Mesenchymal stem cell (in vitro differentiated cells and primary cell): ENCODE results near the gene ADAD2.

Source experiments
- DNase-seq: peaks from one replicate; pipeline ENCODE4 v3.0.0-alpha.2; 2013
- H2AFZ ChIP-seq: one replicate; pipeline ENCODE4 v1.6.1; 2013; ENCODE audit warnings: low read depth, mild to moderate bottlenecking, control low read depth, inconsistent platforms, low read length, moderate library complexity
- H2AK5ac ChIP-seq: 2 replicates; pipeline ENCODE4 v1.6.1; 2013; ENCODE audit warnings: low read length, moderate library complexity, mild to moderate bottlenecking, inconsistent platforms; ENCODE audit not compliant: severe bottlenecking
- H2BK120ac ChIP-seq: one replicate; pipeline ENCODE4 v1.6.1; 2013; ENCODE audit warnings: low read depth, mild to moderate bottlenecking, inconsistent platforms, low read length, moderate library complexity
- H2BK12ac ChIP-seq, 2 experiments: one replicate each; pipeline ENCODE4 v1.6.1; 2013; ENCODE audit warnings: inconsistent platforms in 2 of 2, low read length in 2 of 2, mild to moderate bottlenecking in 2 of 2, moderate library complexity in 2 of 2, control low read depth in 1 of 2
- H2BK15ac ChIP-seq: one replicate; pipeline ENCODE4 v1.6.1; 2013; ENCODE audit warnings: mild to moderate bottlenecking, low read depth, inconsistent platforms; ENCODE audit not compliant: poor library complexity, severe bottlenecking
- H2BK5ac ChIP-seq: 2 replicates; pipeline ENCODE4 v1.6.1; 2013; ENCODE audit warnings: low read depth, mild to moderate bottlenecking, low read length, control low read depth, inconsistent platforms; ENCODE audit not compliant: poor library complexity, severe bottlenecking
- H3K14ac ChIP-seq, 2 experiments: one replicate each; pipeline ENCODE4 v1.6.1; 2013; ENCODE audit warnings: inconsistent platforms in 2 of 2, low read length in 2 of 2, control low read depth in 1 of 2, mild to moderate bottlenecking in 1 of 2, moderate library complexity in 1 of 2
- H3K18ac ChIP-seq, 2 experiments: one replicate each; pipeline ENCODE4 v1.6.1; 2013; ENCODE audit warnings: inconsistent platforms in 2 of 2, low read length in 2 of 2, control low read depth in 1 of 2, low read depth in 1 of 2, mild to moderate bottlenecking in 1 of 2
- H3K23ac ChIP-seq, 2 experiments: one replicate each; pipeline ENCODE4 v1.6.1; 2013; ENCODE audit warnings: inconsistent platforms in 2 of 2, low read length in 2 of 2, mild to moderate bottlenecking in 2 of 2, moderate library complexity in 2 of 2, control low read depth in 1 of 2
- H3K27ac ChIP-seq: 2 replicates; pipeline ENCODE4 v1.5.1; 2013; ENCODE audit warnings: mild to moderate bottlenecking, moderate library complexity, low read length, control low read depth, inconsistent platforms; ENCODE audit not compliant: poor library complexity, severe bottlenecking
- H3K27me3 ChIP-seq, 2 experiments: 2 replicates each; pipeline versions ENCODE4 v1.6.1 to v1.7.0; 2013; ENCODE audit warnings: low read length in 2 of 2, mild to moderate bottlenecking in 2 of 2, moderate library complexity in 2 of 2, control low read depth in 1 of 2, inconsistent platforms in 1 of 2; ENCODE audit not compliant: control insufficient read depth in 1 of 2, insufficient read depth in 1 of 2
- H3K36me3 ChIP-seq, 2 experiments: 2 replicates each; pipeline versions ENCODE4 v1.6.1 to v1.7.0; 2013; ENCODE audit warnings: low read length in 2 of 2, control low read depth in 1 of 2, inconsistent platforms in 1 of 2, low read depth in 1 of 2, mild to moderate bottlenecking in 1 of 2; ENCODE audit not compliant: insufficient read depth in 2 of 2, control insufficient read depth in 1 of 2
- H3K4ac ChIP-seq, 2 experiments: one replicate each; pipeline ENCODE4 v1.6.1; 2013; ENCODE audit warnings: inconsistent platforms in 2 of 2, low read length in 2 of 2, mild to moderate bottlenecking in 2 of 2, moderate library complexity in 2 of 2, control low read depth in 1 of 2, low read depth in 1 of 2
- H3K4me1 ChIP-seq: 2 replicates; pipeline ENCODE4 v1.6.1; 2013; ENCODE audit warnings: low read depth, low read length, control low read depth; ENCODE audit not compliant: control insufficient read depth, insufficient read depth
- H3K4me2 ChIP-seq: 2 replicates; pipeline ENCODE4 v1.6.1; 2013; ENCODE audit warnings: low read length, mild to moderate bottlenecking, inconsistent platforms; ENCODE audit not compliant: poor library complexity, severe bottlenecking
- H3K4me3 ChIP-seq, 2 experiments: 2 replicates each; pipeline versions ENCODE4 v1.5.1 to v1.7.0; 2013; ENCODE audit warnings: low read length in 2 of 2, mild to moderate bottlenecking in 2 of 2, control low read depth in 1 of 2, low read depth in 1 of 2; ENCODE audit not compliant: insufficient read depth in 1 of 2
- H3K79me1 ChIP-seq: replicated peaks from 2 replicates; pipeline ENCODE4 v1.6.1; 2013; ENCODE audit warnings: mild to moderate bottlenecking, control low read depth, low read length, inconsistent platforms; ENCODE audit not compliant: poor library complexity, severe bottlenecking
- H3K9ac ChIP-seq: 2 replicates; pipeline ENCODE4 v1.7.0; 2013; ENCODE audit warnings: mild to moderate bottlenecking, low read length, moderate library complexity
- H3K9me3 ChIP-seq: 2 replicates; pipeline ENCODE4 v1.7.0; 2013; ENCODE audit warnings: mild to moderate bottlenecking, low read length; ENCODE audit not compliant: control insufficient read depth
- H4K8ac ChIP-seq: one replicate; pipeline ENCODE4 v1.6.1; 2013; ENCODE audit warnings: inconsistent platforms, mild to moderate bottlenecking, low read length, moderate library complexity
- H4K91ac ChIP-seq: one replicate; pipeline ENCODE4 v1.6.1; 2013; ENCODE audit warnings: mild to moderate bottlenecking, low read length, inconsistent platforms
- WGBS: methylation state at CpG from one replicate; pipeline ENCODE4 v1.1.7; 2013; ENCODE audit warnings: mixed read lengths; 5-methylcytosine and 5-hydroxymethylcytosine counted together

ADAD2 gene

DNA sequence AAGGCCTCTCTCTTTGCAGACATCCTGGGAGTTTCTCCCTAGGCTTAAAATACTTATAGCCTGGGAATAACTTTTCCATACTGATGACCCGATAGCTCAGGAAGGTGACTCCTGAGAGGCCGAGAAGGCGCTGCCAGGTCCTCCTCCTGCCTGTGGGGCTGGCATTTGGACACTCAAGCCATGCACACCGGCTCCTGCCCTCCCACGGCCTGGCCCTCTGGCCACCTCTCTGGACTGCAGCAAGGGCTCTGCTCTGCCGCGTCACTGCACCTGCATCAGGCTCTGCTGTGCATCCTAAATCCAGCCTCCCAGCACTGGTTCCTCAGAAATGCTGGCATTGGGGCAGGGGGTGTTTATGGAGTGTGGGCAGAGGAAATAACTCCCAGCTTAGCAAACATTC is 34.6 kb downstream of the ADAD2 start:
- Histone ChIP-seq H2BK5ac (no peak overlapping the region), H2BK120ac (no peak overlapping the region), H2AK5ac (no peak overlapping the region), H3K23ac (no peak overlapping the region), H3K79me1 (no peaks in the 10 kb centered on the region), H3K27me3 (peaks cover 5 to 25% of the 10 kb centered on the region in 2 experiments), H3K36me3 (no peaks in the 10 kb centered on the region), H3K9ac (no peak overlapping the region), H2AFZ (no peak overlapping the region), H3K4me1 (peaks cover 17% of the 10 kb centered on the region), H2BK15ac (no peak overlapping the region), H3K27ac (no peak overlapping the region), H3K9me3 (no peaks in the 10 kb centered on the region), H3K4me2 (no peak overlapping the region), H2BK12ac (no peak overlapping the region), H4K91ac (no peak overlapping the region), H4K8ac (no peak overlapping the region), H3K14ac (peak overlapping the region in 1 of 2 experiments; percentile 53), H3K4me3 (no peak overlapping the region), H3K18ac (no peak overlapping the region), H3K4ac (no peak overlapping the region)
- no peak for DNase-seq
- WGBS = 96% methylated on average over 7 of the region's 7 CpGs

DNA sequence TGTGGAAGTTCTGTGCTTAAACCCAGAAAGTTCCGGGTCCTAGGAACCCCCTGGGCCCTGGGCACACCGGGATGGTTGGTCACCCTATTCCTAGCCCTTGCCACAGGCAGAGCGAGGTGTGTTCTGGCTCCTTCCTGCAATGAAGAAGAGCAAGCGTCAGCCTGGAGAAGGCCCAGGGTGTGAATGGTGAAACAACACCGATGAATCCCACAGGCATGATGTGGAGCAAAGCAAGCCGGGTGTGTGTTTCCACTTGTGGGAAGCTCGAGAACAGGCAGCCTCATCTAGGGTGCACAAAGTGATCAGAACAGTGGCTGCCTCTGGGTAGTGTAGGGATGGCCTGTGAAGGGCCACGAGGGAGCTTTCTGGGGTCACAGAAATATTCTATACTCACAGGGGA is 35.1 kb downstream of the ADAD2 start:
- Histone ChIP-seq H3K4me3 (no peak overlapping the region), H3K23ac (no peak overlapping the region), H3K4me1 (peaks cover 17% of the 10 kb centered on the region), H2BK12ac (peak overlapping the region in 1 of 2 experiments; percentile 42), H3K27me3 (peaks cover 9 to 30% of the 10 kb centered on the region in 2 experiments), H2AFZ (no peak overlapping the region), H4K91ac (no peak overlapping the region), H3K79me1 (no peaks in the 10 kb centered on the region), H3K9ac (no peak overlapping the region), H2BK5ac (no peak overlapping the region), H4K8ac (no peak overlapping the region), H2BK15ac (no peak overlapping the region), H3K36me3 (no peaks in the 10 kb centered on the region), H3K4ac (no peak overlapping the region), H3K9me3 (no peaks in the 10 kb centered on the region), H3K27ac (no peak overlapping the region), H2AK5ac (no peak overlapping the region), H2BK120ac (no peak overlapping the region), H3K18ac (no peak overlapping the region), H3K4me2 (no peak overlapping the region), H3K14ac (peak overlapping the region in 1 of 2 experiments; percentile 35)
- 93% methylated on average over 8 of the region's 8 CpGs for WGBS
- DNase-seq = no peak

DNA sequence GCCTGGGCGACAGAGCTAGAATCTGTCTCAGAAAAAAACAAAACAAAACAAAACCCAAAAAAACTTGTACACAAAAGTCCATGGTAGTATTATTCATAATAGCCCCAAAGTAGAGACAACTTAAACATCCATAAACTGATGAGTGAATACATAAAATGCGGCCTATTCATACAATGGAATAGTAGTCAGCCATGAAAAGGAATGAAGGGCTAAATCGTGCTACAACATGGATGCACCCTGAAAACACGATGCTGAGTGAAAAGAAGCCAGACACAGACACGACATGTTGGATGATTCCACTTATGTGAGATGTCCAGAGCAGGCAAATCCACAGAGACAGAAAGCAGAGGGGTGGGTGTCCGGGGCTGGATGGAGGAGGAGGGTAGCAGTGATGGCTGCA is 36.6 kb downstream of the ADAD2 start:
- no peaks in the 10 kb centered on the region for H3K79me1 ChIP-seq
- H2BK5ac ChIP-seq = no peak overlapping the region
- 94% methylated on average over 5 of the region's 6 CpGs for WGBS
- H2BK12ac ChIP-seq = peak overlapping the region in 1 of 2 experiments; percentile 68
- peaks cover 17% of the 10 kb centered on the region for H3K4me1 ChIP-seq
- H3K9me3 ChIP-seq = no peaks in the 10 kb centered on the region
- H4K91ac ChIP-seq = peak overlapping the region; percentile 19
- peaks cover 14 to 44% of the 10 kb centered on the region in 2 experiments for H3K27me3 ChIP-seq
- no peak overlapping the region for H2BK120ac ChIP-seq
- peak overlapping the region; percentile 41 for H4K8ac ChIP-seq
- H3K23ac ChIP-seq = no peak overlapping the region
- no peaks in the 10 kb centered on the region for H3K36me3 ChIP-seq
- no peak overlapping the region for H3K14ac ChIP-seq
- H2AK5ac ChIP-seq = no peak overlapping the region
- H2BK15ac ChIP-seq = no peak overlapping the region
- H3K27ac ChIP-seq = no peak overlapping the region
- no peak for DNase-seq
- H3K4ac ChIP-seq = no peak overlapping the region
- no peak overlapping the region for H3K9ac ChIP-seq
- H2AFZ ChIP-seq = no peak overlapping the region
- no peak overlapping the region for H3K4me2 ChIP-seq
- peak overlapping the region; percentile 3 to 29 for H3K18ac ChIP-seq
- no peak overlapping the region for H3K4me3 ChIP-seq

DNA sequence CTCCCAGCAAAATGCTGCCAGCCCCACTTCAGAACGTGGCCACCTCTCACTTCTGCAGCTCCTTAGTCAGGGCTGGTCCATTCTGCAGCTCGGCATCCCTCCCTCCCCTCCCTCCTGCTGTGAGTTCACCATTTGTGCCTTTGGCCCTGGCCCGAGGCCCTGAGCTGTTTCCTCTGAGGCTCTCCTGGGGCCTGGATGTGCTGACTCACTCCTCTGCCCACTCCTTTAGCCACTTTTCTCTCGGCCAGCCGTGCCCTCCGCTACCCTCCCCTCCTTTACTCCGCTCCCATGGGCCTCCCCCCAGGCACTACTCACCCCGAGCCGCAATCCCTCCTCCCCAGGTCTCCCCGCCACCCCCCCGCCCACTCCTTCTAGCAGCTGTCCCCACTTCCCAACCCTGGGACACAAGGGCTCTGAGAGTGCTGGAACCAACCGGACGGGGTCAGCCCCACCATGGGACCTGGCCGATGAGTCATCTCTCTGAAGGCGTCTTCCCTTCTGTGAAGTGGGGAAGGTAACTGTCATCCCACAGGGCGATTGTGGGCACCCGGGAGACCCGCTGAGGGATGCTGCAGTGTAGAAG is 37.4 kb downstream of the ADAD2 start:
- peak overlapping the region; percentile 59 for H4K8ac ChIP-seq
- no peaks in the 10 kb centered on the region for H3K79me1 ChIP-seq
- H2BK12ac ChIP-seq = peak overlapping the region; percentile 79 to 91
- peak overlapping the region; percentile 36 for H3K4me2 ChIP-seq
- no peak overlapping the region for H3K23ac ChIP-seq
- peak overlapping the region; percentile 59 for H2BK120ac ChIP-seq
- H3K27me3 ChIP-seq = peaks cover 14 to 45% of the 10 kb centered on the region in 2 experiments
- peak; percentile 88 for DNase-seq
- no peaks in the 10 kb centered on the region for H3K9me3 ChIP-seq
- H3K27ac ChIP-seq = peak overlapping the region; percentile 19
- peak overlapping the region; percentile 82 for H2BK15ac ChIP-seq
- H3K4me1 ChIP-seq = peaks cover 17% of the 10 kb centered on the region
- WGBS = 2% methylated on average over 18 of the region's 18 CpGs
- H2BK5ac ChIP-seq = no peak overlapping the region
- peak overlapping the region; percentile 54 for H4K91ac ChIP-seq
- peak overlapping the region; percentile 61 to 76 for H3K4ac ChIP-seq
- no peak overlapping the region for H3K9ac ChIP-seq
- peak overlapping the region in 1 of 2 experiments; percentile 29 for H3K4me3 ChIP-seq
- no peaks in the 10 kb centered on the region for H3K36me3 ChIP-seq
- H3K18ac ChIP-seq = peak overlapping the region; percentile 46 to 85
- peak overlapping the region in 1 of 2 experiments; percentile 22 for H3K14ac ChIP-seq
- no peak overlapping the region for H2AK5ac ChIP-seq
- H2AFZ ChIP-seq = peak overlapping the region; percentile 21
